Activated CD8-positive, alpha-beta memory T cell treated with anti-CD3 and anti-CD28 coated beads, Interleukin-2, amount 50 U/mL, for 1 hour (primary cell): Measurements from ENCODE around the gene PTEN.

Source experiments
- DNase-seq: peaks from one replicate; pipeline ENCODE4 v3.0.0-alpha.2; 2020; ENCODE audit errors: extremely low read depth

The PTEN gene

GRCh38 chr10:87974130-87974529, 110.7 kb downstream of the PTEN start:
- no peak for DNase-seq

- no peak for DNase-seq
Observed at GRCh38 chr10:87974769-87975168, 111.3 kb downstream of the PTEN start.

GRCh38 chr10:87976101-87976743, 112.8 kb downstream of the PTEN start:
- no peak for DNase-seq

- no peak for DNase-seq
Observed at GRCh38 chr10:87978166-87978565, 114.7 kb downstream of the PTEN start.

- DNase-seq: no peak
Observed at GRCh38 chr10:87979847-87980246, 116.4 kb downstream of the PTEN start.

GRCh38 chr10:87983716-87984115, 120.3 kb downstream of the PTEN start:
- DNase-seq: no peak

GRCh38 chr10:87987206-87987605, 123.8 kb downstream of the PTEN start:
- no peak for DNase-seq

- no peak for DNase-seq
Observed at GRCh38 chr10:87991946-87992345, 128.5 kb downstream of the PTEN start.

GRCh38 chr10:88004451-88004850, 141.0 kb downstream of the PTEN start:
- no peak for DNase-seq

GRCh38 chr10:88006261-88006660, 142.8 kb downstream of the PTEN start:
- DNase-seq: no peak

GRCh38 chr10:88008866-88009470, 145.5 kb downstream of the PTEN start:
- DNase-seq: no peak

- no peak for DNase-seq
Observed at GRCh38 chr10:88012641-88013040, 149.2 kb downstream of the PTEN start.

GRCh38 chr10:88017781-88018180, 154.4 kb downstream of the PTEN start:
- DNase-seq: no peak

- no peak for DNase-seq
Observed at GRCh38 chr10:88019753-88020152, 156.3 kb downstream of the PTEN start.
